HG03139 (cell line): ENCODE measurements around the gene AKAP13.

Experiments
- ATAC-seq: cut with Tn5 transposase; IDR thresholded peaks from one replicate; pipeline ENCODE4 v1.9.1; 2021; ENCODE audit not compliant: unreplicated experiment

The AKAP13 gene

GRCh38 chr15:85386261-85386660 is 5.9 kb downstream of the AKAP13 start:
- ATAC-seq: no peak

DNA sequence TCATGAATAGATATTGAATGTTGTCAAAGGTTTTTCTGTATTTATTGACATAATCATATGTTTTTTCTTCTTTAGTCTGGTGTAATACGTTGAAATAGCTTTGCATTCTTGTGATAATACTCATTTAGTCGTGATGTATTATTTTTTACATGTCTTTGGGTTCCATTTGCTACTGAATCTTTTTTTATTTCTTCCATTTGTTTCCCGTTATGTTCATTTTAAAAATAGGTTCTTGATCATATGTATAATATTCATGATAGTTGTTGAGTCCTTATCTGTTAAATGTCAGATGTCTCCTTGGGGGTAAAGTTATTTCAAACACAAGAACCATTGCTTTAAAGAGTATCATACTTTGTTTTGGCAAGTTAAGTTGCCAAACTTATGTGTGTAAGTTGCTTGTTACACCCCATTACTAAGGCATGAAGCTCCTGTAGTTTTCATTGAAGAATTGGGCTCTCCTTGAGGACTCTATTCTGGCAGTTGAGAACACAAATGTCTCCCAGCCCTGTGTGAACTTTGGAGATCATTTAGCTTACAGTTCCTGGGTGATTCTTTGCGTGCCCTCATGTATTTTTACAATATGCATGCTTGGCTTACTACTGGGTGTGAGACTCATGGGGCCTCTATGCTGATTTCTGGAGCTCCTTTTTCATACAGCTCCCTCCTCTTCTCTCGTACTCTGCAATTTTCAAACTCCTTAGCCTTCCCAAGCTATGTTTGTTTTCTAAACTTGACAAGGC is 8.3 kb downstream of the AKAP13 start:
- ATAC-seq: no peak

DNA sequence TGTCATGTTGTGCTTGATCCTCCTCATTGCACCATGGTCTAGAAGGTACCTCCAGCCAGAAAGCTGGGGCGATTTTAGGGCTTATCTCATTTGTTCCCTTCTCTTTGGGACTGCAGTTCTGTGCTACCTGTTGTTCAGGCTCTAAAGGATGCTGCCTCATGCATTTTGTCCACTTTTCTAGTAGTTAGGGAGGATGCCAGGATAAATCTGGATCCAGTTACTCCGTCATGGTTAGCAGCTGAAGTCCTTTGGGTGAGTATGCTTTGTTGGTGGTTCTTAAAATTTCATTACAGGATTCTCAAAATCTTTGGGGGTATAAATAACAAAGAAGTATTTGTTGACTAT is 8.9 kb downstream of the AKAP13 start:
- ATAC-seq: no peak

DNA sequence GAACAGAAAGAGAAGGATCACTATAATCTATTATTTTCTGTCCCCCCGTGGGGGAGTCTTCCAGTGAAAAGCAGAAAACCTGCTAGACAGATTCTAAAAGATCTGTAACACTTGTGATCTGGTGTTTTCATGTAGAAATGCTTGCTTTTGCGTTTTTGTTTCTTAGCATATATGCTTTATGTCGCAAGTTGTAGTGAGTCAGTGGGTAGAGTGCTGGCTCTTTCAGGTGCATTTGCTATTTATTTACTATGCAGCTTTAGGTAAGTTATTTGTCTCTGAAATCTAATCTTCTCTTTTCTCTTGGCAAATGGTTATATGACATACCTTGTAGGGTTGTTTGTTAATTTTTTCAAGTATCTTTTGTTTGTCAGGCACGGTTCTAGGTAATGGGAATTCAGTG is 9.4 kb downstream of the AKAP13 start:
- no peak for ATAC-seq

GRCh38 chr15:85393210-85393609 is 12.8 kb downstream of the AKAP13 start:
- ATAC-seq: no peak

GRCh38 chr15:85394554-85395333 is 14.3 kb downstream of the AKAP13 start:
- ATAC-seq: no peak

- no peak for ATAC-seq
These were observed 16.2 kb downstream of the AKAP13 start for GRCh38 chr15:85396554-85396953.

- ATAC-seq: no peak
These were observed 16.7 kb downstream of the AKAP13 start for GRCh38 chr15:85397151-85397550.

- no peak for ATAC-seq
These were observed 17.5 kb downstream of the AKAP13 start for GRCh38 chr15:85397926-85398325.

GRCh38 chr15:85398822-85399221 is 18.4 kb downstream of the AKAP13 start:
- ATAC-seq: no peak

DNA sequence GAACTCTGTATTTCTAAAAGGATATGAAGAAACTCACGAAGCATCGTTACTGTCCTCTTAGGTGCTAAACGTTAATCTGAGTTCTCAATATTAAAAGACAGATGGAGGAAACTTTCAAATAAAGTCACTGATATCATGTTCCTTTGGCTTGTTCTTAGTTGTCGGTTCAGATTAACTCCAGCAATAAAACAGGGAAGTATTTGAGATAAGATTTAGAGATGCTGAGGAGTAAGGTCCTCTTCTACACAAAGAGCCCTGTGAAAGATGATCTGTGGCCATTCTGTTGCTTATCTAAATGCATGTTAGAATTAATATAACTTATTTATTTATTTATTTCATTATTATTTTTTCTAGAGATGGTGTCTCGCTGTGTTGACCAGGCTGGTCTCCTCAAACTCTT is 19.2 kb downstream of the AKAP13 start:
- ATAC-seq: no peak

DNA sequence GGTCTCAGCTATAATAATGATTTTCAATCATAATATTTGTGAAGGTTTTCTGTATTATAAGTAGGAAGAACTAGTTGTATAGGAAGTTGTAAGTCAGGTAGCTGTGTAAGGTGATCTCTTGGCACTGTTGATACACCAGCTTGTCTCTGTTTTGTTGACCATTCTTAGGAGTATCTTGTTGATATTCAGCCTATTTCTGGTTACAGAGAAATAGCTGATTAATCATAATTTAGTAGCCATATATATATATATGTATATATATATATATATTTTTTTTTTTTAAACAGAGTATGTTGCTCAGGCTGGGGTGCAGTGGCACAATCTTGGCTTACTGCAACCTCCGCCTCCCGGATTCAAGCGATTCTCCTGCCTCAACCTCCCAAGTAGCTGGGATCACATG is 20.2 kb downstream of the AKAP13 start:
- no peak for ATAC-seq

DNA sequence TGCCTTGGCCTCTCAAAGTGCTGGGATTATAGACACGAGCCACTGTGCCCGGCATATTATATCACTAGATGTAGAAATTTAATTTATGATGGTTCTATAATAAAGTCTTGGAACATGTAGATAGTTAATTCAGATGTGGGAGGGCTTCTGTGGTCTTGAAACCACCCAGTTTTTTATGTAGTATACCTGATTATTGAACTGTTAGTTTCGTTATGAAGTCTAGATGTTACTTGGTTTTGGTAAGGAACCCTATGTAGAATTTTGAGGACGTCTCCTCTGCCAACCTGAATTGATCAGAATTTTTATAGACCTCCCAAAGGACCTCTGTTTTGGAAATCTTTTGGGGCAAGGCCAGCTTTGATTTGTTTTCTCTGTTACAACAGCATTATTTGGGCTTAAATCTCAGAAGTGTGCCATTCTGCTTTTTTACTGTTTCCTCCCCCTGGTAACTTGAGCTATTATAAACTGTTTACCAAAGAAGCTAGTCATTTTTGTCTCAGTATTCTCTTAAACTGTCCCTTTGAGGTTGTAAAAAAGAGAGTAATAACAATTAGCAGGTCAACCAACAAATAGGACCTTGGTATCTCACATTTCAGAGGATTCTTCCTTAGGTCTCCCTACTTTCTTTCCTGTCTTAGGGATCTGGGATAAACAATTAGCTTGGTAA is 20.8 kb downstream of the AKAP13 start:
- peak; percentile 63 for ATAC-seq

GRCh38 chr15:85402195-85402881 is 21.9 kb downstream of the AKAP13 start:
- no peak for ATAC-seq

DNA sequence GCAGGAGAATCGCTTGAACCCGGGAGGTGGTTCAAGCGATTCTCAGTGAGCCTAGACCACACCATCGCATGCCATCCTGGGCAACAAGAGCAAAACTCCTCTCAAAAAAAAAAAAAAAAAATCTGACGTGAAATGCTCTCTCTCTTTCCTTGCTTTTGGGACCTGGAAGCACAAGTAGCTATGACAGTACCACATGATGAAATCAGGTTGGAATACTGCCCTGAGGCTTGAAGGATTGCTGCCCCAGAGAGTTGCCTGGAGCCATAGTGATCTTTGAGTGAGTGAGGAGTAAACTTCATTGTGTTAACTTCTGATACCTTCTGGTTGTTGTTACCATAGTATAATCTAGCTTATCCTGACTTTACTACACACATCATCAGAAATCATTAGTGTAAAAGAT is 23.3 kb downstream of the AKAP13 start:
- ATAC-seq: no peak

DNA sequence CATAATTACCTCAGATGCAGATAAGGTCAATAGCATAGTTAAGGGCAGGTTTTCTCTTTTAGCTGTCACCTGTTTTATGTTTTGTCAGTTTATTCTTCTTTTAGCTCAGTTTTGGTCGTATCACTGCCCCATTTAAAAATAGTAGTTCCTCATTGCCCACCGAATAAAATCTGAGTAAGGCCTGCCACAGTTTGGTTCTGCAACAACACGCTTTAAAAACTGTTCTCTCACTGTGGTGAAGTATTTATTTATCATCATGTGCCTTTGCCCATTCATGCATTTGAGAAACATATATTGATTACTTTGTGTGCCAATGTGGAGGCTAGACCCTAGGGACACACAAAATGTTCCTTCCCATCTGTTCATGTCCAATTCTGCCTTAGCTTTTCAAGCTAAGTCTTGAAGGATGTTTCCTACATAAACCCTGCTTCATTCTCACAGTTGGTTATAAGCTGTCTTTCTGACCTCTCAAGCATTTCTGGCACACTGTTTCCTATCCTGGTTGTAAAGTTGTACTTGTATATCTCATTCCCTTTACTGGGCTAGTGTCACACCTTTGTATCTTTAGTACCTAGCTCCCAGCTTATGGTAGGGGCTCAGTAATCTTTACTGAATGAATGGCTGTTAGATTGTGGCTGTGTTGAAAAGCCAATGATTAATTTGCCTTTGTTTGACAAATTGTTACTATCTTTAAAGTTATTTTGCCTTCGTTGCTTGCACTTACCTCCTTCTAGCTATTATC is 23.9 kb downstream of the AKAP13 start:
- ATAC-seq: no peak

- no peak for ATAC-seq
These were observed 24.8 kb downstream of the AKAP13 start for GRCh38 chr15:85404918-85405866.

- no peak for ATAC-seq
These were observed 26.5 kb downstream of the AKAP13 start for GRCh38 chr15:85406916-85407315.

GRCh38 chr15:85407421-85408269 is 27.2 kb downstream of the AKAP13 start:
- ATAC-seq: peak; percentile 28
